Stimulated activated effector memory CD8-positive, alpha-beta T cell treated with anti-CD3 and anti-CD28 coated beads, Interleukin-12 subunit alpha, Interleukin-12 subunit beta, amount 100 ng/mL, for 72 hours (primary cell): ENCODE data around the gene ARFGEF2.
"Not testable (repeated sequence)": the region's sequence is repeated elsewhere in the genome, so short reads cannot be mapped to it uniquely, and the experiment has no call there.

Source experiments
- ATAC-seq: fragments of 150-1000 bp; cut with Tn5 transposase; 2 replicates; pipeline ENCODE4 v1.10.0; 2021
- DNase-seq, 2 donors: peaks; one replicate each; pipeline ENCODE4 v3.0.0; 2021 to 2022; ENCODE audit warnings: low spot score in 2 of 2
- H3K27ac Mint-ChIP-seq: one replicate; pipeline ENCODE4 v1.8.0; 2022; ENCODE audit warnings: mild to moderate bottlenecking, mixed read lengths
- H3K36me3 Mint-ChIP-seq: one replicate; pipeline ENCODE4 v1.8.0; 2022; ENCODE audit warnings: mild to moderate bottlenecking, mixed read lengths
- H3K4me1 Mint-ChIP-seq: one replicate; pipeline ENCODE4 v1.8.0; 2022; ENCODE audit warnings: mixed read lengths
- H3K4me3 Mint-ChIP-seq: one replicate; pipeline ENCODE4 v1.8.0; 2022; ENCODE audit warnings: mild to moderate bottlenecking, mixed read lengths
- H3K9me3 Mint-ChIP-seq: one replicate; pipeline ENCODE4 v1.8.0; 2022; ENCODE audit warnings: mixed read lengths

ARFGEF2 gene

DNA sequence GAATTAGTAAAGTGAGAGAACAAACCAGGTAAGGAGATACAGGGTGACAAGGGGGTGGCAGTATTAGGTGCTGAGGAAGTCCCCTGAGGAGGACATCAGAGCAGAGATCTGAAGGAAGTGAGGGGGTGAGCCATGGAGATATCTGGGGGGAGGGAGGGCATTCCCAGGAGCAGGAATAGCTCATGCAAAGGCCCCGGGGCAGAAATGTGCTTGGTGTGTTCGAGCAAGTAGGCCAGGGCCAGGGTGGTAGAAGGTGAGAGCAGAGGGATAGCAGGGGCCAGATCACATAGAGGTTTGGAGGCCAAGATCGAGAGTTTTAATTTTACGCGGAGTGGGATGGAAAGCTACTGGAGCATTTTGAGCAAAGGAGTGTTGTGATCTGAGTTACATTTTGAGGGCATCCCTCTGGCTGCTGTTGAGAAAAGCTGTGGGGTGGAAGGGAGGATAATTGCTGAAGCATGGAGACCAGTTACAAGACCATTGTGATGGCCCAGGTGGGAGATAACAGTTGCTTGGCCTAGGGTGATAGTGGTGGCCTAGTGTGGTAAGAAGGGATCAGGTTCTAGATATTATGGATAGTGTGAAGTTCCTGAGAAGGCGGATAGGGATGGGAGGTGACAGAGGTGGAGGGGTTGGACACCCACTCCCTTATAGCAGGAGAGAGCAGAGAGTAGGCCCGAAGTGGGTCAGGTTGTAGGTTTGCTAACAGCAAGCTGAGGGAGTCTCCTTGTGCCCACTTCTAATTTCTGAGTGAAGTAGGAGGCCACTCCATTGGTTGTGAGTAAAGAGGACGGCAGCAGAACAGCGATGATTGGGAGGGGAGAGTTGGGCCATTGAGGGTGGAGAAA, 10.2 kb downstream of the ARFGEF2 start:
- Mint-ChIP-seq H3K36me3 (no peaks in the 10 kb centered on the region), H3K27ac (no peak overlapping the region), H3K4me1 (peaks cover 15% of the 10 kb centered on the region), H3K4me3 (no peak overlapping the region), H3K9me3 (no peaks in the 10 kb centered on the region)
- DNase-seq (no peak), ATAC-seq (no peak)

- H3K9me3 Mint-ChIP-seq: no peaks in the 10 kb centered on the region
- no peak for DNase-seq
- H3K4me1 Mint-ChIP-seq: peaks cover 17% of the 10 kb centered on the region
- no peak overlapping the region for H3K27ac Mint-ChIP-seq
- no peak overlapping the region for H3K4me3 Mint-ChIP-seq
- H3K36me3 Mint-ChIP-seq: no peaks in the 10 kb centered on the region
- no peak for ATAC-seq
These were observed 10.9 kb downstream of the ARFGEF2 start for GRCh38 chr20:48932375-48932941.

- Mint-ChIP-seq H3K4me1 (peaks cover 17% of the 10 kb centered on the region), H3K4me3 (no peak overlapping the region), H3K27ac (no peak overlapping the region), H3K9me3 (no peaks in the 10 kb centered on the region), H3K36me3 (no peaks in the 10 kb centered on the region)
- DNase-seq (no peak), ATAC-seq (no peak)
These were observed 11.7 kb downstream of the ARFGEF2 start for GRCh38 chr20:48933017-48933766.

- H3K27ac Mint-ChIP-seq, H3K4me3 Mint-ChIP-seq, ATAC-seq, DNase-seq, H3K36me3 Mint-ChIP-seq, H3K9me3 Mint-ChIP-seq: not testable (repeated sequence)
- peaks cover 22% of the 10 kb centered on the region for H3K4me1 Mint-ChIP-seq
These were observed 12.9 kb downstream of the ARFGEF2 start for GRCh38 chr20:48934273-48934877.

GRCh38 chr20:48934966-48935365, 13.5 kb downstream of the ARFGEF2 start:
- not testable (repeated sequence) for H3K36me3 Mint-ChIP-seq, H3K9me3 Mint-ChIP-seq, H3K27ac Mint-ChIP-seq, DNase-seq, H3K4me3 Mint-ChIP-seq, ATAC-seq
- peaks cover 28% of the 10 kb centered on the region for H3K4me1 Mint-ChIP-seq

DNA sequence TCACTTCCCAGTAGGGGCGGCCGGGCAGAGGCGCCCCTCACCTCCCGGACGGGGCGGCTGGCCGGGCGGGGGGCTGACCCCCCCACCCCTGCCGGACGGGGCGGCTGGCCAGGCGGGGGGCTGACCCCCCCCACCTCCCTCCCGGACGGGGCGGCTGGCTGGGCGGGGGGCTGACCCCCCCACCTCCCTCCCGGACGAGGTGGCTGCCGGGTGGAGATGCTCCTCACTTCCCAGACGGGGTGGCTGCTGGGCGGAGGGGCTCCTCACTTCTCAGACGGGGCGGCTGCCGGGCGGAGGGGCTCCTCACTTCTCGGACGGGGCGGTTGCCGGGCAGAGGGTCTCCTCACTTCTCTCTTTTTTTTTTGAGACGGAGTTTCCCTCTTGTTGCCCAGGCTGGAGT, 14.7 kb downstream of the ARFGEF2 start:
- H3K9me3 Mint-ChIP-seq, DNase-seq, ATAC-seq, H3K27ac Mint-ChIP-seq, H3K4me3 Mint-ChIP-seq, H3K36me3 Mint-ChIP-seq: not testable (repeated sequence)
- H3K4me1 Mint-ChIP-seq: peaks cover 35% of the 10 kb centered on the region

GRCh38 chr20:48937674-48938073, 16.2 kb downstream of the ARFGEF2 start:
- peak overlapping the region; percentile 52 for H3K27ac Mint-ChIP-seq
- DNase-seq: no peak
- peaks cover 12% of the 10 kb centered on the region for H3K36me3 Mint-ChIP-seq
- no peak for ATAC-seq
- H3K9me3 Mint-ChIP-seq: no peaks in the 10 kb centered on the region
- peaks cover 35% of the 10 kb centered on the region for H3K4me1 Mint-ChIP-seq
- H3K4me3 Mint-ChIP-seq: no peak overlapping the region

GRCh38 chr20:48938670-48939069, 17.2 kb downstream of the ARFGEF2 start:
- Mint-ChIP-seq H3K9me3 (no peaks in the 10 kb centered on the region), H3K36me3 (peaks cover 22% of the 10 kb centered on the region), H3K4me3 (no peak overlapping the region), H3K27ac (peak overlapping the region; percentile 34), H3K4me1 (peaks cover 35% of the 10 kb centered on the region)
- DNase-seq: no peak
- no peak for ATAC-seq

GRCh38 chr20:48940170-48940569, 18.7 kb downstream of the ARFGEF2 start:
- H3K4me3 Mint-ChIP-seq: no peak overlapping the region
- no peak for ATAC-seq
- DNase-seq: no peak
- H3K36me3 Mint-ChIP-seq: peaks cover 27% of the 10 kb centered on the region
- no peak overlapping the region for H3K27ac Mint-ChIP-seq
- H3K9me3 Mint-ChIP-seq: no peaks in the 10 kb centered on the region
- peaks cover 24% of the 10 kb centered on the region for H3K4me1 Mint-ChIP-seq

DNA sequence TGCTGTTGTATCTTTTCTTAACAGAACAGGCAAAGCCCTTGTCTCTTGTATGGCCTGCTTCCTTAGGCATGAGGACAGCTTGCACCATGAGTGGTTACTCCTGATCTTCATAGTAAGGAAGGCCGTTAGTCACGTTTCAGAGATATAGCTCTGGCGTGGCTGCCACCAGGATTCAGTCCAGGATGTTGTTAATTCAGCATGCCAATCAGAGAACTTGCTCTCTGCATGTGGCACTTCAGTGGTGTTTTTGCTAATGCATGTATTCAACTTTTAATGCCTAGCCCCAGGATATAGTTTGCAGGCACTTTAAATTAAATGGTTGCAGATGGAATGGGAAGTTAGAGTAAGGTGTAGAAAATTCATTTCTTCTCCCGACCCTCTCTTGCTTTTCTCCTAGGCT, 20.0 kb downstream of the ARFGEF2 start:
- Mint-ChIP-seq H3K4me1 (peaks cover 24% of the 10 kb centered on the region), H3K4me3 (no peak overlapping the region), H3K36me3 (peaks cover 36% of the 10 kb centered on the region), H3K27ac (no peak overlapping the region), H3K9me3 (no peaks in the 10 kb centered on the region)
- ATAC-seq (no peak), DNase-seq (no peak)

DNA sequence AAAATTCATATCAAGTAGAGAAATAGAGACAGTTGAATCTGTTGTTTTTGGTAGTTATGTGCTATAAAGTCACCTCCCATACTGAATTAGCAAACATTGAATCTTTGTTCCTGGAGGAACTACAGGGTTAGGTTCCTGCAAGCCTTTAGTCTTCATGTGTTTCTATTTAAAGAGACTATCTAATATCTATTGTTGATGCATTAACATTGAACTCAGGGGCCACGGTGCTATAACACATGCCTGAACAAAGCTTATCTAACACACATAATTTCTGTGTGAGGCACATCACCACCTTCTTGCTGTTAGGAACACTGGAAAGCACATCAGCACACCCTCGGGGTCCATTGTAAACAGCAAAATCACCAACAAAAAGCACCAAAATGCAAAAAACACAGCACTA, 21.2 kb downstream of the ARFGEF2 start:
- no peak for DNase-seq
- H3K4me3 Mint-ChIP-seq: no peak overlapping the region
- peaks cover 18% of the 10 kb centered on the region for H3K4me1 Mint-ChIP-seq
- no peak for ATAC-seq
- no peaks in the 10 kb centered on the region for H3K9me3 Mint-ChIP-seq
- H3K36me3 Mint-ChIP-seq: peaks cover 36% of the 10 kb centered on the region
- no peak overlapping the region for H3K27ac Mint-ChIP-seq

- Mint-ChIP-seq H3K27ac (no peak overlapping the region), H3K4me3 (no peak overlapping the region), H3K9me3 (no peaks in the 10 kb centered on the region), H3K4me1 (peaks cover 10% of the 10 kb centered on the region), H3K36me3 (peaks cover 47% of the 10 kb centered on the region)
- no peak for ATAC-seq
- no peak for DNase-seq
These were observed 23.3 kb downstream of the ARFGEF2 start for GRCh38 chr20:48944663-48945297.

DNA sequence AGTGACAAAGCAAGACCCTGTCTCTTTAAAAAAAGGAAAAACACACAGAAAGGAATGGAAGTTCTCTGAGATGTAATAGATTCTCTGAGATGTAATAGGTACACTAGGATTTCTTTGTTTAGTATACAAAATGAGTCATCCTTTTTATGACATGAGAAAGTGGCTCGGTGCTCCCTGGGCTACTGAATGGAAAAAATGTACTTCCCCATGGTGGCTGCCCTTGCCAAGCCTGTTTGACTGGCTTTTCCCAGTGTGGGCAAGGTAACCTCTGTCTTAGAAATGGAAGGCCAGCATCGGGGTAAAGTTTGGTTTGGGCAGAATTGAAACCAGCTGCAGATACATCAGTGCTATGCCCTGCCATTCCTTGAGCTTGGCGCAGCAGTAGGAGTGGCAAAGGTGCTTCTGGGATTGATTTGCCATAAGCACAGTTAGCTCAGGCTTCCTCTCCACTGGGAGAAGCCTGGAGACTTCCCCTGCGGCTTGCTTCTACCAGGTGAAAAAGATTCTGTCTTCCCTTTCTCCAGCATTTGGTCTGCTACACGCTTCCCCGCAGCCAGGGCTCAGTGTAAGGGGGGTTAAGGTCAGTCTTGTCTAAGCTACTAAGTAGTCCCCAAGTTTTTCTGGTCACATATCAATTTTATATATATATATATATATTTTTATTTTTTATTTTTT, 24.5 kb downstream of the ARFGEF2 start:
- no peak for DNase-seq
- no peak overlapping the region for H3K4me3 Mint-ChIP-seq
- no peak for ATAC-seq
- peaks cover 2% of the 10 kb centered on the region for H3K4me1 Mint-ChIP-seq
- no peaks in the 10 kb centered on the region for H3K9me3 Mint-ChIP-seq
- peaks cover 59% of the 10 kb centered on the region for H3K36me3 Mint-ChIP-seq
- H3K27ac Mint-ChIP-seq: no peak overlapping the region

- no peaks in the 10 kb centered on the region for H3K4me1 Mint-ChIP-seq
- no peak overlapping the region for H3K27ac Mint-ChIP-seq
- ATAC-seq (no peak), DNase-seq (no peak)
- peaks cover 64% of the 10 kb centered on the region for H3K36me3 Mint-ChIP-seq
- H3K9me3 Mint-ChIP-seq: no peaks in the 10 kb centered on the region
- no peak overlapping the region for H3K4me3 Mint-ChIP-seq
These were observed 27.1 kb downstream of the ARFGEF2 start for GRCh38 chr20:48948612-48949011.
